Stimulated activated CD8-positive, alpha-beta memory T cell treated with anti-CD3 and anti-CD28 coated beads, Interleukin-4, amount 100 ng/mL, for 24 hours (primary cell): Measurements from ENCODE around the gene NFYB.
A peak's percentile ranks its signal among the peaks of the same experiment; 100 is the strongest.
"Not testable (repeated sequence)": the region's sequence is repeated elsewhere in the genome, so short reads cannot be mapped to it uniquely, and the experiment has no call there.

Experiments used
- DNase-seq: peaks from one replicate; pipeline ENCODE4 v3.0.0-alpha.2; 2020; ENCODE audit warnings: low read depth

Gene NFYB

GRCh38 chr12:104114834-104115586 is 23.0 kb downstream of the NFYB start:
- not testable (repeated sequence) for DNase-seq

GRCh38 chr12:104109446-104110271 is 28.4 kb downstream of the NFYB start:
- DNase-seq: no peak

GRCh38 chr12:104108755-104109445 is 29.1 kb downstream of the NFYB start:
- peak; percentile 79 for DNase-seq

- no peak for DNase-seq
Observed at GRCh38 chr12:104106965-104107364, 31.0 kb downstream of the NFYB start.

GRCh38 chr12:104105461-104105860 is 32.5 kb downstream of the NFYB start:
- DNase-seq: no peak

- no peak for DNase-seq
Observed at GRCh38 chr12:104097954-104098353, 40.1 kb downstream of the NFYB start.

GRCh38 chr12:104095289-104095688 is 42.7 kb downstream of the NFYB start:
- no peak for DNase-seq

GRCh38 chr12:104094284-104094683 is 43.7 kb downstream of the NFYB start:
- no peak for DNase-seq

- DNase-seq: no peak
Observed at GRCh38 chr12:104091136-104091535, 46.9 kb downstream of the NFYB start.

- no peak for DNase-seq
Observed at GRCh38 chr12:104090685-104091084, 47.3 kb downstream of the NFYB start.

GRCh38 chr12:104083769-104084475 is 54.1 kb downstream of the NFYB start:
- DNase-seq: peak; percentile 11

- no peak for DNase-seq
Observed at GRCh38 chr12:104080764-104081163, 57.2 kb downstream of the NFYB start.

- DNase-seq: no peak
Observed at GRCh38 chr12:104079024-104079423, 59.0 kb downstream of the NFYB start.

GRCh38 chr12:104073699-104074098 is 64.3 kb downstream of the NFYB start:
- DNase-seq: no peak

- no peak for DNase-seq
Observed at GRCh38 chr12:104072099-104072498, 65.9 kb downstream of the NFYB start.
